ENCODE measurements around the gene NOL4L. TPM values are rescaled to one million over a fixed set of nuclear protein-coding genes. Genes with fewer than 3 reads are reported as not detected.
A peak's percentile ranks its signal among the peaks of the same experiment; 100 is the strongest.
"Not testable (repeated sequence)": the region's sequence is repeated elsewhere in the genome, so short reads cannot be mapped to it uniquely, and the experiment has no call there.

The NOL4L gene
- total and polyA plus RNA-seq, 9 donors, result 10.4 to 20.0 (median 16.1) TPM

DNA sequence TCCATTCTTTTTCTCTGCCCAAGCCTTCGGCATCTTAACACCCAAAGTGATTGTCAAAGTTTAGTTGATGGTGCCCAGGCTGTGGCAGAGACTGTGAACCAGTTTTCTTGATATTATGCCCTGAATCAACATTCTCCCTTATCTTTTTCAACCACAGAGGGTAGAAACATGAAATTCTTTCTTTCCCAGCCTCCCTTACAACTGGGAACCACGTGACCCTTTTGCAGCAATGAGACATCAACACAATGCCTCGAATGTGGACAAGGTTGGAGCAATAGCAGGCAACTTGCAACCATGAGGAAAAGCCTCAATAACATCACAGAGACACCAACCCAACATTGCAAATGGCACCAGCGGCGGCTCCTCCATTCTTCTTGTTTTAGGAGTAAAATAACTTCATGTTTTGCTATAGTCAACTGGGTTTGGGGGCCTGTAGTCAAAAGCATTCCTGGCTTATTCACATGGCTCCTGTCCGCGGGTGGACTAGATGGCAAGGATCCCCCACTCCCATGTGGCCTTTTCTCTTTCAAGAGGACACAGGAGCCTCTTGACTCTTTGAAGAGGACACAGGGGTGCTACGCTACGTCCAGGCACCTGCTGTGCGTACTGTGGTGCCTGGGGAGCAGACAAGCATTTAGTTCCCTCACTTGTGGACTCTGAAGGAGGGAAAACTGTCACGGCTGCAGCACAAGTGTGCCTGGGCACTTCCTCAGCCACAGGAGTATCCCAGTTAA is 90.5 kb downstream of the NOL4L start:
- Histone ChIP-seq H3K4me1 (ENCODE audit: control insufficient read depth, insufficient read depth, low read length) (peaks cover 8% of the 10 kb centered on the region), H3K27me3 (ENCODE audit: control insufficient read depth, insufficient read depth, low read length) (no peaks in the 10 kb centered on the region), H3K27ac (ENCODE audit: low read length) (no peak overlapping the region), H3K4me3 (ENCODE audit: low read length) (no peak overlapping the region), H3K9me3 (replicated peaks; ENCODE audit: control insufficient read depth, low read depth, low read length) (no peaks in the 10 kb centered on the region), H3K36me3 (ENCODE audit: control insufficient read depth, insufficient read depth, low read length) (no peaks in the 10 kb centered on the region)
- WGBS (ENCODE audit: insufficient coverage), result 80% methylated on average over 5 of the region's 11 CpGs
- no peak for DNase-seq

DNA sequence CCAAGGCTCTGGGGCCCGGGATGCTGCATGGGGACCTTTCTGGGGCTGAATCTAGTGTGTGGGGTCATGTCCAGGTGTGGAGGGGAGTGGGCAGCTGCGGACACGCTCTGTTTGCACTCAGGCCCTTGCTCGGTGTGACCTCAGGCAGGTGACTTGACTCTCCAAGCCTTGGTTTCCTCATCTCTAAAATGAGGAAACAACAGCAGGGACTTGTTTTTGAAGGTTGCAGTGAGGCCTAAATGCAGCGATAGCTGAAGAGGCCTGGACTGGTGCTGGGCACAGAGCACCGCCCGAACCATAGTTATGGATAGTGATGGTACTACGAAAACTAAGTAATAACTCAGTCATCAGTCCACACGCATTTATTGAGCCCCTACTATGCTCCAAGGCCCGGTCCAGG is 91.8 kb downstream of the NOL4L start:
- Histone ChIP-seq H3K27ac (ENCODE audit: low read length) (no peak overlapping the region), H3K9me3 (replicated peaks; ENCODE audit: control insufficient read depth, low read depth, low read length) (peaks cover 3% of the 10 kb centered on the region), H3K27me3 (ENCODE audit: control insufficient read depth, insufficient read depth, low read length) (no peaks in the 10 kb centered on the region), H3K36me3 (ENCODE audit: control insufficient read depth, insufficient read depth, low read length) (no peaks in the 10 kb centered on the region), H3K4me1 (ENCODE audit: control insufficient read depth, insufficient read depth, low read length) (peaks cover 8% of the 10 kb centered on the region), H3K4me3 (ENCODE audit: low read length) (no peak overlapping the region)
- 97% methylated on average over 6 of the region's 10 CpGs for WGBS (ENCODE audit: insufficient coverage)
- DNase-seq, result no peak

DNA sequence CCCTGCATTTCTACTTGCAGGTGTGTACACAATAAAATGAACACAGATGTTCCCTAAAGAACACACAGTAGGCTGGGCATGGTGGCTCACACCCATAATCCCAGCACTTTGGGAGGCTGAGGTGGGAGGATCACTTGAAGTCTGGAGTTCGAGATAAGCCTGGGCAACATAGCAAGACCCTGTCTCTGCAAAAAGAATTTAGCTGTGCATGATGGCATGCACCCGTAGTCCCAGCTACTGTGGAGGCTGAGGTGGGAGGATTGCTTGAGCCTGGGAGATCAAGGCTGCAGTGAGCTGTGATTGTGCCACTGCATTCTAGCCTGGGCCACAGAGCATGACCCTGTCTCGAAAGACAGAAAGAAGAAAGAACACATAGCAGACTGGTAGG is 93.4 kb downstream of the NOL4L start:
- WGBS (ENCODE audit: insufficient coverage), result 98% methylated on average over 3 of the region's 3 CpGs

DNA sequence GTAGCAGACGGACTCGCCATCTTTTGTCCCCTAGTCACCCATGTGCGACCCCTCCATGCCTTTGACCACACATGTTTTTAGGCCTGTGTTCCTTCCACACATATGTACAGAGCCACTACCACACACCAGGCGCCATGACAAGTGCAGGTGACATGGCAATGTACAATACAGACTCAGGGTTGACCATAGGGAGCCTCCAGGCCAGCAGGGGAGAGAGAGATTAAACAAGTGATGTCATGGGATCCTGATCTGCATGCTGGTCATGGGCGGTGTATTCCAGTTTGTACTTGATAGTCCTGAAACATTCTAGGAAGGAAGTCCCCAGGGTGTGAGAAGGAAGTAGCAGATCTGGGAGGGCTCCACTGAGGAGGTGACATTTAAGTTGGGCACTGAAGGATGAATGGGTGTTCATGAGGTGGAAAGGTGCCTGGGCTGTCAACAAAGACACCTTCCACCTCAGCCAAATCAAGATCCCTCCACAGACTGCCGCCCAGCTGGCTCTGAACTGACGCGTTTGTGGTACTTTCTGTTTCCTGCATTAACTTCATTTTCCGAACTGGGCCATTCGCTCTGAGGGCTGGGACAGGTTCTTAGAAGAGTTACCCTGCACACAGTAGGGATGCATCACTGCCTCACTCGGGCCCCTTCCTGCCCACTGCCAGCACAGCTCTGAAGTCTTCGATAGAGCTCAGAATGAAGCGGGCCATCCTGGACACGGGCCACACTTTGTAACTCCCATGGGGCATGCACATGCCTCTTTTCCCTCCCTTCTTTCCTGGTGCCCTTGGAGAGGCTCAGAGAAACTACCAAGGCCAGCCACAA is 94.0 kb downstream of the NOL4L start:
- Histone ChIP-seq H3K36me3 (ENCODE audit: control insufficient read depth, insufficient read depth, low read length) (no peaks in the 10 kb centered on the region), H3K4me1 (ENCODE audit: control insufficient read depth, insufficient read depth, low read length) (no peaks in the 10 kb centered on the region), H3K27me3 (ENCODE audit: control insufficient read depth, insufficient read depth, low read length) (no peaks in the 10 kb centered on the region), H3K9me3 (replicated peaks; ENCODE audit: control insufficient read depth, low read depth, low read length) (peaks cover 3% of the 10 kb centered on the region), H3K27ac (ENCODE audit: low read length) (no peak overlapping the region), H3K4me3 (ENCODE audit: low read length) (no peak overlapping the region)
- DNase-seq, result no peak
- WGBS (ENCODE audit: insufficient coverage), result 89% methylated on average over 12 of the region's 14 CpGs

More for the DNA sequence above, 93.4 kb downstream of the NOL4L start:
- DNase-seq; H3K9me3 ChIP-seq (replicated peaks; ENCODE audit: control insufficient read depth, low read depth, low read length); H3K27ac ChIP-seq (ENCODE audit: low read length); H3K4me1 ChIP-seq (ENCODE audit: control insufficient read depth, insufficient read depth, low read length); H3K27me3 ChIP-seq (ENCODE audit: control insufficient read depth, insufficient read depth, low read length); H3K4me3 ChIP-seq (ENCODE audit: low read length); H3K36me3 ChIP-seq (ENCODE audit: control insufficient read depth, insufficient read depth, low read length): not testable (repeated sequence)

DNA sequence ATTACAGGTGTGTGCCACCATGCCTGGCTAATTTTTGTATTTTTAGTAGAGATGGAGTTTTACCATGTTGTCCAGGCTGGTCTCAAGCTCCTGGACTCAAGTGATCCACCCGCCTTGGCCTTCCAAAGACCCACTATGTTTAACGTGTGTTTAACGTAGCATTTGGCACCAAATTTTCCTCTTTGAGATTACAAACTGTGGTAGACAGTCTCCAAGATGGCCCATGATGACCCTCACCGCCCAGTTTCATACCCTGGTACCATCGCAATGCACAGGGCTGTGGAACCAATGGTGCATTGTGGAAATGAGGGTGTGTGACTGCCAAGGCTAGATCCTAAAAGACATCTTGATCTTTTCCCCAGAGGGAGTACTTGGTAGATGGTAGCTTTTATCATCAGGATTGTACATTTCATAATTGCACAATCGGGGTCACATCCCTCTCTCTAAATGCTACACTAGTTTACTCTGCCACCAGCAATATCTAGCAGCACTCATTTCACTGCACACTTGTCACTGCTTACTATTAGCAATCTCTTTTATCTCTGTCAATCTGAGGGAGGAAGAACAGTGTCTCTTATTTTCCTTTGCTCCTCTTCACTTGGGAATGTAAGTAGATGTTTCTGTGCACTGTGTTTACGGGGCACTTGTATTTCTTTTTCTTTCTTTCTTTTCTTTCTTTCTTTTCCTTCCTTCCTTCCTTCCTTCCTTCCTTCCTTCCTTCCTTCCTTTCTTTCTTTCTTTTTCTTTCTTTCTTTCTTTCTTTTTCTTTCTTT is 96.9 kb downstream of the NOL4L start:
- no peak for DNase-seq
- H3K36me3 ChIP-seq (ENCODE audit: control insufficient read depth, insufficient read depth, low read length), result no peaks in the 10 kb centered on the region
- peaks cover 3% of the 10 kb centered on the region for H3K9me3 ChIP-seq (replicated peaks; ENCODE audit: control insufficient read depth, low read depth, low read length)
- H3K4me3 ChIP-seq (ENCODE audit: low read length), result no peak overlapping the region
- no peaks in the 10 kb centered on the region for H3K27me3 ChIP-seq (ENCODE audit: control insufficient read depth, insufficient read depth, low read length)
- H3K4me1 ChIP-seq (ENCODE audit: control insufficient read depth, insufficient read depth, low read length), result peaks cover 11% of the 10 kb centered on the region
- 93% methylated on average over 4 of the region's 7 CpGs for WGBS (ENCODE audit: insufficient coverage)
- no peak overlapping the region for H3K27ac ChIP-seq (ENCODE audit: low read length)

DNA sequence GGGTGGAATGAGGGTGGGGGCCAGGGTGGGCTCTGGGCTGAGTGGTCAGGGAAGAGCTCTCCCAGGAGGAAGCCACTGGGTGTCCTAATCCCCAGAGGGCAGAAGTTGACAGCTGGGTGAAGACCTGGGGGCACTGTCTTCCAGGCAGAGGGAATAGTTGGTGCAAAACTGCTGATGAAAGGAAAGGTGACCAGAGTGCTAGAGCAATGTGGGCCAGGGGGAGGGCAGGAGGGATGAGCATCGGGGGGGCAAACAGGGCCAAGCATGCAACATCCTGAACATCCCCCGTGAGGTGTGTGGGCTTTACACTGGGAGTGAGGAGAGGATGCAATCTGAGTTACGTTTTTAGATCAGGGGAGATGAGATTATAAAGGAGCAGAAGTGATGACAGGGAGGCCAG is 97.8 kb downstream of the NOL4L start:
- 80% methylated on average over 3 of the region's 3 CpGs for WGBS (ENCODE audit: insufficient coverage)
- Histone ChIP-seq H3K27ac (ENCODE audit: low read length) (no peak overlapping the region), H3K27me3 (ENCODE audit: control insufficient read depth, insufficient read depth, low read length) (no peaks in the 10 kb centered on the region), H3K4me3 (ENCODE audit: low read length) (no peak overlapping the region), H3K36me3 (ENCODE audit: control insufficient read depth, insufficient read depth, low read length) (no peaks in the 10 kb centered on the region), H3K4me1 (ENCODE audit: control insufficient read depth, insufficient read depth, low read length) (peaks cover 14% of the 10 kb centered on the region), H3K9me3 (replicated peaks; ENCODE audit: control insufficient read depth, low read depth, low read length) (peaks cover 3% of the 10 kb centered on the region)
- DNase-seq, result no peak

DNA sequence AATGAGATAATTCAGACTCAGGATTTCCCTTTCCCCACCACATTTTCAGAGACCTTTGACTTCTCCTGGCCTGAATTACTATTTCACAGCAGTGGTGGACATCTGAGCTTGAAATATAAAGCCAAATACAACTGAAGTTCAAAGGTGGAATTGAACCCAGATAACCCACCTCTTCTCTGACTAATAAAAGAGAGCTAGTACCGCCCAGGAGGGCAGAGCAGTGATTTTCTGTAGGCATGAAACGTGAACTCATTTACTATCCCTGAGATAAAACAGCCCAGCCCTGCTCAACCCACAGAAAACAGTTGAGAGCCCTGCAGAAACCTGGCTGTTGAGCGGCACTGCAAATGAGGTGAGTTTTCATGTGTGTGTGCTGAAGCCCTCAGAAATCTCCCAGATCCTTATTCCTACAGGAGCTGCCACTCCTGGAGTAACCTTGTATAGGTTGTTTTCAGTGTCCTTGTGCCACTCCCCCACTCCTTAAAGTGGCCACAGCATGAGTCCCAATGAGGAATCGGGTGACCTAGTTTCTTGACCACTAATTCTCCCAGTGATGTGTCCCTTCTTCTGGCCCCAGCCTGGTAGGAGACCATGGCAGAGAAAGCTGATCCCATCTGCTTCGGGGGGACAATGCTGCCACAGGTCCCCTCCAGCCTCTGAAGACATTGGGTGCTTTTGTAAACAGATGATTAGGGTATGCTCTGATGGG is 99.2 kb downstream of the NOL4L start:
- no peaks in the 10 kb centered on the region for H3K36me3 ChIP-seq (ENCODE audit: control insufficient read depth, insufficient read depth, low read length)
- no peaks in the 10 kb centered on the region for H3K27me3 ChIP-seq (ENCODE audit: control insufficient read depth, insufficient read depth, low read length)
- 44% methylated on average over 1 of the region's 5 CpGs for WGBS (ENCODE audit: insufficient coverage)
- H3K4me3 ChIP-seq (ENCODE audit: low read length), result no peak overlapping the region
- peaks cover 27% of the 10 kb centered on the region for H3K4me1 ChIP-seq (ENCODE audit: control insufficient read depth, insufficient read depth, low read length)
- peaks cover 3% of the 10 kb centered on the region for H3K9me3 ChIP-seq (replicated peaks; ENCODE audit: control insufficient read depth, low read depth, low read length)
- peak overlapping the region; percentile 94 for H3K27ac ChIP-seq (ENCODE audit: low read length)
- DNase-seq, result no peak

DNA sequence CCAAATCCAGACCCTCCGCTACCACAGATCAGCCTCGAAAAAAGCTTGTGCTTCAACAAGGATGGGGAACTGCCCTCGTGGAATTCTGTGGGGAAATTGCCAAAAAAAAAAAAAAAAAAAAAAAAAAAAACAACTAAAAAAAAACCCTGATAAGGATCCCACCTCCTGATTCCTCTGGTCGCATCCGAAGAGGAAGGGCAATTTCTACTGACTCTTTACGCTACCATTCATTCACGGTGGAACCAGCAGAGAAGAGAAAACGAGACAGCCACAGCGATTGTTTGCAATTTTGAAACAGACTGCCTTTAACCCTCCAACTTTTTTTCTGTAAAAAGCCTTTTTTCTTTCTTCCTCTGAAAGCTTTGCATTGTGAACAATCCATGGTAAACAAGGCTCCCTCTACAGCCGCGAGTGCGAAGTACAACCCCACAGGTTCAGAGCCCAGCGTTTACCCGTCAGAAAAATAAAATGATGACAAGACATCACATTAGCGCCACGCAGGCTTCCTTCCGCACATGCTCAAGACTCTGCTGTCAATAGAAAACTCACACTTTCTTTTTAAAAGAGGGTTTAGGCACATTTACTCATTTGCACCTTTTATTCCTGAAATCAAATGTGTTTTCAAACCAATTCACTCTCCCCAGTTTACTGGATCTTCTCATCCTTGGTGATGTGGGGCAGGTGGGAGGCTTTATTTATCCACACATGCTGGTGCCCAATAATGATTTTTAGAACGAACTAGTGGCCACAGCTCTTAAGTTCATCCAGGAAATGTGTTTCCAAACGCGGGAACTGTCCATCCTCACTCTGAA is 100.0 kb downstream of the NOL4L start:
- Histone ChIP-seq H3K4me1 (ENCODE audit: control insufficient read depth, insufficient read depth, low read length) (peaks cover 35% of the 10 kb centered on the region), H3K36me3 (ENCODE audit: control insufficient read depth, insufficient read depth, low read length) (peaks cover 2% of the 10 kb centered on the region), H3K9me3 (replicated peaks; ENCODE audit: control insufficient read depth, low read depth, low read length) (peaks cover 3% of the 10 kb centered on the region), H3K4me3 (ENCODE audit: low read length) (peak overlapping the region; percentile 82), H3K27me3 (ENCODE audit: control insufficient read depth, insufficient read depth, low read length) (no peaks in the 10 kb centered on the region), H3K27ac (ENCODE audit: low read length) (peak overlapping the region; percentile 94)
- DNase-seq, result peak; percentile 94
- 0% methylated on average over 11 of the region's 20 CpGs for WGBS (ENCODE audit: insufficient coverage)

DNA sequence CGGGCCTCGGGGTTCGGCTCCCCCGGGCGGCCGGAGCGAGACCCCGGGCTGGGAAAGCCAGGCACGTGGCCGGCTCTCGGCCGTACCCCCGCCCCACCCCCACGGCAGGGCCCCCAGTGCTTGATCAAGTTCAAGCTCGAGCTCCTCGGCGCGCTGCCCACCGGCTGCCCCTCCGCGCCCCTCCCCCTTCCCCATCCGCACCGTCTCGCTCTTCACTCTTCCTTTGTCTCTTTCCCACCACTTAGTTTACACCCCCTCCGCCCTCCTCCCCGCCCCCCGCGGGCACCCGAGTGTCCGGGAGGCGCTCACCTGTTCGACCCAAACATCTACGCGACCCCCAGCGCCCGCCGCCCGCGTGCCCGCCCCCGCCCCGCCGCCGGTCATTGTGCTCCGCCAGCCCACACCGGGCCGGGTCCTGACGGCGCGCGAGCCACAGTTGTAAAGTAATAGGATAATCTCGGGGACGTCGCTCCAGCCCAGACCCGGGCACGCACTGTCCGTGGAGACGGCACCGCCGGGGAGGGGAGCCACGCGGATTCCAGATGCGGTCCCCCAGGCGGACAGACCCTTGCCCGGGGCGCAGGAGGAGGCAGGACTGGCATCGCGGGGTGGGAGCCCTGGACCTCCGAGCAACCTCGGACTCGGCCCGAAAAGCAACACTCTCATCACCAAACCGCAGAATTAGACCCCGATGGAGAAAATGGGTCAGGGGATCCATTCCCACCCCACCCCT is 100.7 kb downstream of the NOL4L start:
- Histone ChIP-seq H3K36me3 (ENCODE audit: control insufficient read depth, insufficient read depth, low read length) (peaks cover 5% of the 10 kb centered on the region), H3K27ac (ENCODE audit: low read length) (peak overlapping the region; percentile 94), H3K4me1 (ENCODE audit: control insufficient read depth, insufficient read depth, low read length) (peaks cover 41% of the 10 kb centered on the region), H3K27me3 (ENCODE audit: control insufficient read depth, insufficient read depth, low read length) (no peaks in the 10 kb centered on the region), H3K9me3 (replicated peaks; ENCODE audit: control insufficient read depth, low read depth, low read length) (peaks cover 3% of the 10 kb centered on the region), H3K4me3 (ENCODE audit: low read length) (peak overlapping the region; percentile 82)
- WGBS (ENCODE audit: insufficient coverage), result under 1% methylated on average over 56 of the region's 74 CpGs
- peak; percentile 59 for DNase-seq
